ENCODE results near the gene FAM161A.

DNA sequence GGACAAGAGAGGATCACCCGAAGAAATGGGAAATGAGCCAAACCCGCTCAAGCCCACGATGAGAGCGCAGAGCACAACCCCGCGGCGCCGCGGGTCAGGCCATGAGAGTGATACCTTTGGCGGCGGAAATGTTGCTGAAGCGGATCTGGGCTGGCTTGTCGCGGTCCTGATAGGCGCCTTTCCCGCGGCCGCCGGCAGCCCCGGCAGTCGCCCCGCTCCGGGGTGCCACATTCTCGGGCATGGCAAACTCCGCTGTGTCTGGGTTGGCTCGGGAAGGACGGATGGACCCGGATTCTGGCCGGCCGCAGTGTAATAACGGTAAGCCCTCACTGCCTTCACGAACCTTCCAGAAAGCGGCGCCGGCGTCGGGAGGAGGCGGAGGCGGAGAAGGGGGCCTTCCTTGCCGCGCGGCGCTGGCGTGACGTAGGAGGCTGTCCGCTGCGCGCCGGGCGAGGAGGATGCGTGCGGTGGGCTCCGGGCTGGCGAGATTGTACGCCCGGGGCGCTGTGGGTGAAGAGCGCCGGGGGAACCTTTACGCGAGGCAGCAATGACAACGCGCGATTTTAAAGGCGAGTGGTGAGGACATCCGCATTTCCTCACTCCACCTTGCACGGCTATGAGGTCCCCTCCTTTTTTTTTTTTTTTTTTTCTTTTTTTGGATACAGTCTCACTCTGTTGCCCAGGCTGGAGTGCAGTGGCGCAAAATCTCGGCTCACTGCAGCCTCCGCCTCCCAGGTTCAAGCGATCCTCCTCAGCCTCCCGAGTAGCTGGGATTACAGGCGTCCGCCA, 34.6 kb upstream of the FAM161A start, which contains the start of gene CCT4:
- TF ChIP-seq POLR2A (IDR thresholded peaks at IDR 0.05) (peak; percentile 72 to 87), EP300 (IDR thresholded peaks at IDR 0.05) (no peak), POLR2AphosphoS5 (IDR thresholded peaks at IDR 0.05) (peak; percentile 97)
- TF ChIP-seq, protein P1, sequence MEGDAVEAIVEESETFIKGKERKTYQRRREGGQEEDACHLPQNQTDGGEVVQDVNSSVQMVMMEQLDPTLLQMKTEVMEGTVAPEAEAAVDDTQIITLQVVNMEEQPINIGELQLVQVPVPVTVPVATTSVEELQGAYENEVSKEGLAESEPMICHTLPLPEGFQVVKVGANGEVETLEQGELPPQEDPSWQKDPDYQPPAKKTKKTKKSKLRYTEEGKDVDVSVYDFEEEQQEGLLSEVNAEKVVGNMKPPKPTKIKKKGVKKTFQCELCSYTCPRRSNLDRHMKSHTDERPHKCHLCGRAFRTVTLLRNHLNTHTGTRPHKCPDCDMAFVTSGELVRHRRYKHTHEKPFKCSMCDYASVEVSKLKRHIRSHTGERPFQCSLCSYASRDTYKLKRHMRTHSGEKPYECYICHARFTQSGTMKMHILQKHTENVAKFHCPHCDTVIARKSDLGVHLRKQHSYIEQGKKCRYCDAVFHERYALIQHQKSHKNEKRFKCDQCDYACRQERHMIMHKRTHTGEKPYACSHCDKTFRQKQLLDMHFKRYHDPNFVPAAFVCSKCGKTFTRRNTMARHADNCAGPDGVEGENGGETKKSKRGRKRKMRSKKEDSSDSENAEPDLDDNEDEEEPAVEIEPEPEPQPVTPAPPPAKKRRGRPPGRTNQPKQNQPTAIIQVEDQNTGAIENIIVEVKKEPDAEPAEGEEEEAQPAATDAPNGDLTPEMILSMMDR (IDR thresholded peaks at IDR 0.05): no peak

All from gastroesophageal sphincter (tissue), 3 donors.